Tibial nerve (tissue), 4 donors: Measurements from ENCODE around the gene AHR.

Experiments
- CTCF ChIP-seq, 5 experiments: fragments of 200-600 bp in 3 of 5; fragments of 450-650 bp in 2 of 5; sonication (generic) in 3 of 5; IDR thresholded peaks; one replicate each; pipeline ENCODE4 v1.5.1; 2016 to 2019; ENCODE audit warnings: antibody characterized with exemption in 5 of 5, mild to moderate bottlenecking in 3 of 5, moderate library complexity in 2 of 5
- EP300 ChIP-seq, 2 donors: sonication (generic); formaldehyde crosslinking; IDR thresholded peaks; one replicate each; pipeline ENCODE4 v1.6.1; 2017; ENCODE audit warnings: antibody characterized with exemption in 2 of 2, mild to moderate bottlenecking in 1 of 2
- POLR2A ChIP-seq, 2 donors: fragments of 450-650 bp; IDR thresholded peaks; one replicate each; pipeline ENCODE4 v1.6.1; 2017; ENCODE audit warnings: antibody characterized with exemption in 2 of 2, mild to moderate bottlenecking in 2 of 2, moderate library complexity in 2 of 2

- TF ChIP-seq CTCF (IDR thresholded peaks at IDR 0.05) (no peak), EP300 (IDR thresholded peaks at IDR 0.05) (no peak), POLR2A (IDR thresholded peaks at IDR 0.05) (no peak)
Observed at GRCh38 chr7:17269341-17270221, 28.9 kb upstream of the AHR start.
